ENCODE measurements around the gene ST8SIA2. TPM values are rescaled to one million over a fixed set of nuclear protein-coding genes. Genes with fewer than 3 reads are reported as not detected.

ST8SIA2 gene
- total and polyA plus RNA-seq, 3 donors from 2014 or later = 0.12 to 0.31 (median 0.24) TPM

GRCh38 chr15:92506506-92506905, 112.8 kb downstream of the ST8SIA2 start:
- Histone ChIP-seq H3K9me3 (no peaks in the 10 kb centered on the region), H3K4me3 (no peak overlapping the region), H3K36me3 (ENCODE audit: low read depth, missing control alignments) (no peaks in the 10 kb centered on the region), H3K4me1 (no peaks in the 10 kb centered on the region), H3K27ac (no peak overlapping the region), H3K27me3 (no peaks in the 10 kb centered on the region)
- intact Hi-C loops (cut with DNase I; ENCODE audit: low total_unique reads) = no loop called here
- WGBS, 2 donors = 62 to 74% methylated on average over 4 of the region's 4 CpGs
- TF ChIP-seq POLR2A (IDR thresholded peaks at IDR 0.05) (no peak), CTCF (IDR thresholded peaks at IDR 0.05) (no peak)
- DNase-seq = no peak

GRCh38 chr15:92510163-92510882, 116.6 kb downstream of the ST8SIA2 start:
- Histone ChIP-seq H3K27ac (no peak overlapping the region), H3K4me3 (no peak overlapping the region), H3K4me1 (no peaks in the 10 kb centered on the region), H3K9me3 (no peaks in the 10 kb centered on the region), H3K36me3 (ENCODE audit: low read depth, missing control alignments) (no peaks in the 10 kb centered on the region), H3K27me3 (no peaks in the 10 kb centered on the region)
- TF ChIP-seq POLR2A (IDR thresholded peaks at IDR 0.05) = no peak
- TF ChIP-seq CTCF (IDR thresholded peaks at IDR 0.05) = no peak
- no peak for DNase-seq
- WGBS, 2 donors = 72 to 74% methylated on average over 4 of the region's 4 CpGs
- intact Hi-C loops (cut with DNase I; ENCODE audit: low total_unique reads) = no loop called here

Small RNA genes within 50 kb of the gene (small RNA-seq; reads per million reads assigned to genes)
- 0 reads per million in 2 donors for gene RF01233
